Measurements from ENCODE around the gene TMEM204. TPM values are rescaled to one million over a fixed set of nuclear protein-coding genes. Genes with fewer than 3 reads are reported as not detected.

TMEM204 gene
- total RNA-seq, 1 experiment from 2014 or later, result not detected

GRCh38 chr16:1492923-1493745 lies 40.3 kb upstream of the TMEM204 start, which contains the start of gene TELO2:
TELO2 (plus strand) TSS chr16:1493360; CDS start chr16:1494282, 922 bp downstream.
- Histone ChIP-seq H3K79me2 (ENCODE audit: low read depth) (peaks cover 19% of the 10 kb centered on the region), H2AFZ (peak within 1 kb of the TSS; percentile 96), H3K9me3 (ENCODE audit: insufficient read depth, low read depth) (no peaks in the 10 kb centered on the region), H4K20me1 (ENCODE audit: insufficient read depth) (peaks cover 5% of the 10 kb centered on the region; the same call in 1 of the 2 replicates), H3K27ac (peak within 1 kb of the TSS; percentile 64), H3K4me2 (peak within 1 kb of the TSS; percentile 95), H3K36me3 (ENCODE audit: low read depth) (no peaks in the 10 kb centered on the region), H3K27me3 (ENCODE audit: insufficient read depth, low read depth) (no peaks in the 10 kb centered on the region), H3F3A (ENCODE audit: insufficient read depth, low read depth) (peaks cover 8% of the 10 kb centered on the region; the same call in 1 of the 2 replicates), H3K4me3 (peak within 1 kb of the TSS; percentile 98), H3K9me2 (ENCODE audit: insufficient read depth) (no peaks in the 10 kb centered on the region), H3K4me1 (replicated peaks; ENCODE audit: insufficient read depth) (peaks cover 18% of the 10 kb centered on the region; the same call in 1 of the 2 replicates)
- CTCF ChIA-PET, result no interaction called here
- no peak for TF ChIP-seq EZH2 (IDR thresholded peaks at IDR 0.05; ENCODE audit: low read depth)
- TF ChIP-seq, protein P1, sequence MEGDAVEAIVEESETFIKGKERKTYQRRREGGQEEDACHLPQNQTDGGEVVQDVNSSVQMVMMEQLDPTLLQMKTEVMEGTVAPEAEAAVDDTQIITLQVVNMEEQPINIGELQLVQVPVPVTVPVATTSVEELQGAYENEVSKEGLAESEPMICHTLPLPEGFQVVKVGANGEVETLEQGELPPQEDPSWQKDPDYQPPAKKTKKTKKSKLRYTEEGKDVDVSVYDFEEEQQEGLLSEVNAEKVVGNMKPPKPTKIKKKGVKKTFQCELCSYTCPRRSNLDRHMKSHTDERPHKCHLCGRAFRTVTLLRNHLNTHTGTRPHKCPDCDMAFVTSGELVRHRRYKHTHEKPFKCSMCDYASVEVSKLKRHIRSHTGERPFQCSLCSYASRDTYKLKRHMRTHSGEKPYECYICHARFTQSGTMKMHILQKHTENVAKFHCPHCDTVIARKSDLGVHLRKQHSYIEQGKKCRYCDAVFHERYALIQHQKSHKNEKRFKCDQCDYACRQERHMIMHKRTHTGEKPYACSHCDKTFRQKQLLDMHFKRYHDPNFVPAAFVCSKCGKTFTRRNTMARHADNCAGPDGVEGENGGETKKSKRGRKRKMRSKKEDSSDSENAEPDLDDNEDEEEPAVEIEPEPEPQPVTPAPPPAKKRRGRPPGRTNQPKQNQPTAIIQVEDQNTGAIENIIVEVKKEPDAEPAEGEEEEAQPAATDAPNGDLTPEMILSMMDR (conservative IDR thresholded peaks at IDR 0.05), result no peak
- POLR2A ChIA-PET (ENCODE audit: unreplicated experiment), result interaction anchor here (0.6 to 0.9 kb wide), 7 partner anchors 22 to 966 kb away, joined by 3 to 5 read pairs (median 4); partner anchors contain the start of genes IFT140 and UNKL
- intact Hi-C loops (cut with micrococcal nuclease; ENCODE audit: unreplicated experiment), result loop anchor here (5.0 kb wide), 2 partner anchors 71 to 119 kb away; partner anchors contain the start of genes CRAMP1, IFT140 and UQCC4
- no TSS peak for BruUV-seq (replicated peaks)
- peak; percentile 55 to 88 for DNase-seq

DNA sequence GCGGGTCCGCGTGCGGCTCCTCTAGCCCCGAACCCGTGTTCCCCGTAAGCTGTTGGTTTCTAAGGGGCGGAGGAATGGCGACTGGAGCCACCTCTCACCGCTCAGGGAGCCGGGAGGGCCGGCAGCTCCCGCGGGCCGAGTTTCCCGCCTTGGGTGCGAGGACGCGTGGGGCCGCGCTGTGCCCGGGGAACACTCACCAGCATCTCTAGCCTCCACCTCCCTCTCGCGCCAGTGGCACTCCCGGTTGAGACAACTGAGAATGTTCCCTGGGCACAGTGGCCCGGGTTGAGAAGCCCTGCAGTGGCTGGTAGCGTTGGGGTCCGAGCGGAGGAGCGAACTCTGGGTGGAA lies 39.7 kb upstream of the TMEM204 start:
- Histone ChIP-seq H3K36me3 (ENCODE audit: low read depth) (no peaks in the 10 kb centered on the region), H3K9me2 (ENCODE audit: insufficient read depth) (no peaks in the 10 kb centered on the region), H3K27ac (no peak overlapping the region), H3K27me3 (ENCODE audit: insufficient read depth, low read depth) (no peaks in the 10 kb centered on the region), H3F3A (ENCODE audit: insufficient read depth, low read depth) (peaks cover 8% of the 10 kb centered on the region; the same call in 1 of the 2 replicates), H3K9me3 (ENCODE audit: insufficient read depth, low read depth) (no peaks in the 10 kb centered on the region), H3K4me3 (peak overlapping the region; percentile 98), H3K4me1 (replicated peaks; ENCODE audit: insufficient read depth) (peaks cover 18% of the 10 kb centered on the region; the same call in 1 of the 2 replicates), H3K4me2 (peak overlapping the region; percentile 95), H3K79me2 (ENCODE audit: low read depth) (peaks cover 19% of the 10 kb centered on the region), H4K20me1 (ENCODE audit: insufficient read depth) (peaks cover 5% of the 10 kb centered on the region; the same call in 1 of the 2 replicates), H2AFZ (peak overlapping the region; percentile 82)
- ChIA-PET POLR2A (ENCODE audit: unreplicated experiment) (interaction anchor here (0.6 kb wide), 2 partner anchors 116 to 966 kb away, joined by 3 to 4 read pairs; no protein-coding TSS in a partner anchor), CTCF (interaction anchor here (0.6 kb wide), 1 partner anchor 211 kb away, joined by 6 read pairs; no protein-coding TSS in a partner anchor)
- no peak for DNase-seq
- no peak for TF ChIP-seq EZH2 (IDR thresholded peaks at IDR 0.05; ENCODE audit: low read depth)
- TF ChIP-seq, protein P1 (conservative IDR thresholded peaks at IDR 0.05), result no peak
- intact Hi-C loops (cut with micrococcal nuclease; ENCODE audit: unreplicated experiment), result loop anchor here (5.0 kb wide), 2 partner anchors 71 to 119 kb away; partner anchors contain the start of genes CRAMP1, IFT140 and UQCC4
- no TSS peak for BruUV-seq (replicated peaks)

- H3K4me2 ChIP-seq, result peak overlapping the region; percentile 95
- peaks cover 19% of the 10 kb centered on the region for H3K79me2 ChIP-seq (ENCODE audit: low read depth)
- intact Hi-C loops (cut with micrococcal nuclease; ENCODE audit: unreplicated experiment), result loop anchor here (5.0 kb wide), 2 partner anchors 72 to 118 kb away; partner anchors contain the start of genes CRAMP1, IFT140 and UQCC4
- peaks cover 8% of the 10 kb centered on the region; the same call in 1 of the 2 replicates for H3F3A ChIP-seq (ENCODE audit: insufficient read depth, low read depth)
- H3K4me1 ChIP-seq (replicated peaks; ENCODE audit: insufficient read depth), result peaks cover 18% of the 10 kb centered on the region; the same call in 1 of the 2 replicates
- H3K4me3 ChIP-seq, result peak overlapping the region; percentile 98
- H3K27me3 ChIP-seq (ENCODE audit: insufficient read depth, low read depth), result no peaks in the 10 kb centered on the region
- H3K9me2 ChIP-seq (ENCODE audit: insufficient read depth), result no peaks in the 10 kb centered on the region
- H3K27ac ChIP-seq, result no peak overlapping the region
- peak; percentile 47 to 49 for DNase-seq
- CTCF ChIA-PET, result interaction anchor here (0.6 kb wide), 1 partner anchor 211 kb away, joined by 6 read pairs; no protein-coding TSS in a partner anchor
- no peak for TF ChIP-seq EZH2 (IDR thresholded peaks at IDR 0.05; ENCODE audit: low read depth)
- TF ChIP-seq, protein P1 (conservative IDR thresholded peaks at IDR 0.05), result peak; percentile 52; the same call in 1 of the 2 replicates
- H2AFZ ChIP-seq, result peak overlapping the region; percentile 82
- no peaks in the 10 kb centered on the region for H3K9me3 ChIP-seq (ENCODE audit: insufficient read depth, low read depth)
- POLR2A ChIA-PET (ENCODE audit: unreplicated experiment), result interaction anchor here (0.6 kb wide), 2 partner anchors 115 to 965 kb away, joined by 3 to 4 read pairs; no protein-coding TSS in a partner anchor
- H4K20me1 ChIP-seq (ENCODE audit: insufficient read depth), result peaks cover 5% of the 10 kb centered on the region; the same call in 1 of the 2 replicates
- no peaks in the 10 kb centered on the region for H3K36me3 ChIP-seq (ENCODE audit: low read depth)
- BruUV-seq (replicated peaks), result TSS peak; percentile 37
Measured at GRCh38 chr16:1494129-1494640, 39.3 kb upstream of the TMEM204 start.

All from PC-9 (cell line).